ENCODE results near the gene POLR3GL.
"Not testable (repeated sequence)": the region's sequence is repeated elsewhere in the genome, so short reads cannot be mapped to it uniquely, and the experiment has no call there.

Gene POLR3GL

DNA sequence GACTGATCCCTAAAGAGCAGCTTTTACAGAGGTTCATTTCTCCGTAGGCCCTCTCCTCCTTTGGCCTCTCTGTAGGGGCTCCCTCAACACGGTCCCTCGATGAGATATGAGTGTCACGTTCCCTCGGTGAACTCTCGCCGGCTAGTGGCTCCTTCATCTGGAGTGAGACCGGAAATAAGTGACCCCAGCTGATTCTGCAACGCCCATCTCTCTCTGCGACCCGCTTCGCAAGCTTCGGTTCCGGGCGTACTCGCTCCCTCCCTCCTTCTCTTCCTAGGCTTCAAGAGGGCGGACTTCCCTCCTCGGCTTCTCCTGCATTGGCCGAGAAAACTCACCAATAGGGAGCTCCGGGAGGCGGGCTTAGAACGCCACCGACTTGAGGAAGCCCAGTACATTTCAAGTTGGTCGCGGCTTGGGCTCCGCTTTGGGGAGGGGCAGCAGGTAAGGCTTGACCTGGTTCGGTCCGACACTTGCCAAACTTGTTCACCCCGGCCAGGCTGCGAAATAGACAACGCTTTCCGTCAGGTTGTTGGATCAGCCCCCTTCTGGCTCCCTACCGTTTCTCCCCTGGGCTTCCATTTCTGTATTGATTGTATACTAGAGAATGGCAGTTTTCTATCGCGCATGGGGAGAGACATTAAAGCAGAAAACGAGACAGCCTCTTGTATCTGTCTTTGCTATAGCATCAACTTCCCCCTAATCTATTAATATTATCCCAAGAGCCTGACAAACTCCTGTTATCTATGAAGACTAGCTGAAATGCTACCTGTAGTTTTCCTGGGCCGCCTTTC lies at the start of gene POLR3GL, which contains the start of gene ANKRD34A:
Gene POLR3GL (plus strand): TSS at position 363 of the 791 bp plus-strand sequence. CDS start 10,176 bp downstream, outside the sequence.
Gene ANKRD34A (minus strand): TSS at position 248 of the 791 bp plus-strand sequence. CDS start 2,816 bp downstream, outside the sequence.
- peak; percentile 66 to 84 (median 77) for DNase-seq

GRCh38 chr1:145916745-145917144 lies 47.7 kb upstream of the POLR3GL start:
- no peak for DNase-seq

DNA sequence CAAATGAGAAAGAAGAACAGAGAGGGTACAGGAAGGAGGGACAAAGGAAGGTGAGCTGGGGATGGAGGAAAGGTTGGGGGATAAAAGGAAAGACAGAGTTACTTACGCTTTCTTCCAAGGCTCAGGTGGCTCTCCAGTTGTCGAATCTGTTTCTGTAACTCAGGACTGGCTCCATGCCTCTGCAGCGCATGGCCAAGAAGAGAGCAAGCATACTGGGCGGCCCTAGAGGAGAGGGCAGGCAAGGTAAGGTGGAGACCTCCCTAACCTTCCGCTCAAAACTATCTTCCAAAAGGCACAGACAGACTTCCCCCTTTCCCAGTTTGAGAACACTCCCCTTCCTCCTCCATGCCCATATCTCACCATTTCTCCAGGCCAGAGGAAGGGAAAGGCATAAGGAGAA lies 46.9 kb upstream of the POLR3GL start:
- no peak for DNase-seq

- DNase-seq = peak; percentile 93 to 96 (median 94)
Measured at GRCh38 chr1:145918144-145918991, 46.1 kb upstream of the POLR3GL start, which contains the start of gene PEX11B. Gene PEX11B (minus strand): TSS chr1:145918717. CDS start chr1:145918688, 29 bp downstream.

- DNase-seq = no peak
Measured at GRCh38 chr1:145918992-145919939, 45.2 kb upstream of the POLR3GL start.

DNA sequence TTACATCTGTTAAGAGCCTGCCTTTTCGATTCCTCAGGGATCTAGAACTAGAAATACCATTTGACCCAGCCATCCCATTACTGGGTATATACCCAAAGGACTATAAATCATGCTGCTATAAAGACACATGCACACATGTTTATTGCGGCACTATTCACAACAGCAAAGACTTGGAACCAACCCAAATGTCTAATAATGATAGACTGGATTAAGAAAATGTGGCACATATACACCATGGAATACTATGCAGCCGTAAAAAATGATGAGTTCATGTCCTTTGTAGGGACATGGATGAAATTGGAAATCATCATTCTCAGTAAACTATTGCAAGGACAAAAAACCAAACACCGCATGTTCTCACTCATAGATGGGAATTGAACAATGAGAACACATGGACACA lies 44.2 kb upstream of the POLR3GL start:
- DNase-seq = not testable (repeated sequence)

- DNase-seq = no peak
Measured at GRCh38 chr1:145922266-145922665, 42.2 kb upstream of the POLR3GL start.

DNA sequence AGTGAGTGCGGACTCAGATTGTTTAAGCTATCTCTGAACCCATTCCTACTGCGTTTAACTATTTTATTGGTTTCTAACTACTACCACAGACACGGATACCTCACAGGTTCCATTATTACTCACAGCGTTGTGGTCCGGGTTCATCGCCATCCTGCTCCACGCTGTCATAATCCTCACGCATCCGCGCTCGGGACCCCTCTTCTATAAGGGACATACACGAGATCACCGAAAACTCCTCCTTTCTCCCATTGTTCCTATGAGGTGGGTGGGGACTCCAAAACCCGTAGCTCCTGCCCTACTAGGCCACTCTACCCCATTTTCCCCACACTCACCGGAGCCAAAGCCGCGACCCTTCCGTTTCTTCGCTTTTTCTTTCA lies 37.8 kb upstream of the POLR3GL start:
- DNase-seq = peak in 1 of 4 experiments; percentile 21

DNA sequence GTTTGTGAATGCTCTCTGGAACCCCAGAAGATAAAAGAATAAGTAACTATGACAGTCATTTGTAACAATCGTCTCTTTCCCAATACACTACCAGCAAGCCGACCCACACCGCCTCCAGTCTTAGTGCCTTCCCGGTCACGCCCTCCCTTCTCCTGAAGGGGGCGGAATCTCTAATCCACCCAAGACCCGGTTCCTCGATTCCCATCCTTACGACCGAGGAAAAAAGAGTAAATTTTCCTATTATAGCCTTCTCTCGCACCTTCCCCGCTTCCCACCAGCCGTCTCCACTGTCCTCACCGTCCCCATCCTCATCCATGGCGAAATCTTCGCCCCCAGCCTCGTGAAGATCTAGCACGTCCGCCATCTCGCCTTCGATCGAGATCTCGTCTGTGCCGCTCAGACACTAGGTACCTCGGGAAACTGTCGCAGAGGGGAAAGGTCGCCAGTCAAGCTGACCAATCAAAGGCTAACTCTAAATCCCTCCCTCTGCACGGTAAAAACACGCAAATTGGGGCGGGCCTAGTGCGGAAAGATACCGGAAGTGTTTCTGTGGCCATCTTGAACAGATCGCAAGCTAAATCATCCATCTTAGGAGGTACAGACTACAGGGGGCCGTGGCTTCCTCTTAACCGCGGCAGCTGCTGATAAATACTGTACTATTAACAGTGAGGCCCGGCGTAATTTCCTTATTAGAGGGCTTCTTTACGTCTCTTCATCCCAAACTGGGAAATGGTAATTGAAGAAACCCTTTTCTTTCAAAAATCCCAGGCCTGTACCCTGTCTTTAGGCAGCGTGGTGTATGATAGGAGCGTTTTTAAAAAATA lies 37.2 kb upstream of the POLR3GL start, which contains the start of gene RBM8A:
Gene RBM8A (minus strand): TSS at position 422 of the 824 bp plus-strand sequence. CDS start 58 bp downstream, at position 364.
- peak; percentile 67 to 86 (median 78) for DNase-seq

GRCh38 chr1:145927916-145928643 lies 36.4 kb upstream of the POLR3GL start:
- DNase-seq = no peak

DNA sequence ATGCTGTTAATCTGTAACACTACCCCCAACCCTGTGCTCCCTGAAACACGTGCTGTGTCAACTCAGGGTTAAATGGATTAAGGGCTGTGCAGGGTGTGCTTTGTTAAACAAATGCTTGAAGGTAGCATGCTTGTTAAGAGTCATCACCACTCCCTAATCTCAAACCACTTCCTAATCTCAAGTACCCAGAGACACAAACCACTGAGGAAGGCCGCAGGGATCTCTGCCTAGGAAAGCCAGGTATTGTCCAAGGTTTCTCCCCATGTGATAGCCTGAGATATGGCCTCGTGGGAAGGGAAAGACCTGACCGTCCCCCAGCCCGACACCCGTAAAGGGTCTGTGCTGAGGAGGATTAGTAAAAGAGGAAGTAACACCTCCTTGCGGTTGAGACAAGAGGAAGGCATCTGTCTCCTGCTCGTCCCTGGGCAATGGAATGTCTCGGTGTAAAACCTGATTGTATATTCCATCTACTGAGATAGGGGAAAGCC lies 31.9 kb upstream of the POLR3GL start:
- not testable (repeated sequence) for DNase-seq

- DNase-seq = no peak
Measured at GRCh38 chr1:145935708-145936107, 28.8 kb upstream of the POLR3GL start.

GRCh38 chr1:145936247-145936646 lies 28.2 kb upstream of the POLR3GL start:
- no peak for DNase-seq

DNA sequence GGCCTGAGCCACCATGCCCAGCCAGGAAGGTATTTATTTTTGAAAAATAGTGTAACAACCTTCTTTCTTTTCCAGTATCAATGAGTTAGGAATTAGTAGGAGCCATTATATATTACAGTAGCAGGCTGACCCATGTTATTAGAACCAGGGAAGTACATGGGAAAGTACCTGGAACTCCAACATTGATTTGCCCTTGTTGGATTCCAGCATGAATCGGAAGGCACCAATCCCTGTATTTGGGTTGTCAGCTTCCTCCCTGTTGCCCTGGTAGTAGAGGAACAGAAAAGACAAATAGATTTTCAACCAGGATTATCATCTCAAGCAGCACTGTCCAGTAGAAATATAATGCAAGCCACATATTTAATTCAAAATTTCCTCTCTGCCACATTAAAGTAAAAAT lies 27.1 kb upstream of the POLR3GL start:
- no peak for DNase-seq

GRCh38 chr1:145942405-145942804 lies 22.1 kb upstream of the POLR3GL start:
- no peak for DNase-seq

- no peak for DNase-seq
Measured at GRCh38 chr1:145942871-145943270, 21.6 kb upstream of the POLR3GL start.

DNA sequence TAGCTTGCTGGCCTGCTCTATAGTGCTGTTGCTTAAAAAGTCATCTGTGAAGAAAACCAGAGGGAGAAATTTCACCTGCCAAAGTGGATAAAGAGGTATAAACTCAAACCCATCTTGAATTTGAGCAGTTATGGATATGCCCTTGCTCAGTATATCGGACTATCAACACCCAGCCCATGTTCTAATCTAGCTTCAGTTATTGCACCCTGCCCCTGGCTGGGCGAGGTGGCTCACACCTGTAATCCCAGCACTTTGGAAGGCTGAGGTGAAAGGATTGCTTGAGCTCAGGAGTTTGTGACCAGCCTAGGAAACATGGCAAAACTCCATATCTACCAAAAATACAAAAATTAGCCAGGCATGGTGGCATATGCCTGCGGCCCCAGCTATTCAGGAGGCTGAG lies 20.0 kb upstream of the POLR3GL start:
- no peak for DNase-seq

- no peak for DNase-seq
Measured at GRCh38 chr1:145946477-145946986, 18.0 kb upstream of the POLR3GL start.

- no peak for DNase-seq
Measured at GRCh38 chr1:145947551-145947950, 16.9 kb upstream of the POLR3GL start.

DNA sequence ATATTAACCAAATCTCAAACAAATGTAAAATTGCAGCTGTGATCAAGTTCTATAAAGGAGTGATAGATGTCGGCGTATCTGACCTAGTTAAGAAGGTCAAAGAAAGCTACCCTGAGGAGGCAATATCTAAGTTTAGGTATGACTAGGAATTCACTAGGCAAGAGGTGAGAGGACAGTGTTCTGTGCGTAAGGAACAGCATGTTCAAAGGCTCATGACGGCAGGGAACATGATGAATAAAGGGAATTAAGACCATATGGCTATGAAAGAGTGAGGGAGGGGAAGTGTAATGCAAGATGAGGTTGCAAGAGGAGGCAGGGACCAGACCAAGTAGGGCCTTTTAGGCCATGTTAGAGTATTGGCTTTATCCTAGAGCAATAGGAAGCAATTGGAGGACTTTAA lies 15.3 kb upstream of the POLR3GL start:
- no peak for DNase-seq

All from activated naive CD4-positive, alpha-beta T cell (primary cell).